Measurements from ENCODE around the gene DLX2.

DLX2 gene

DNA sequence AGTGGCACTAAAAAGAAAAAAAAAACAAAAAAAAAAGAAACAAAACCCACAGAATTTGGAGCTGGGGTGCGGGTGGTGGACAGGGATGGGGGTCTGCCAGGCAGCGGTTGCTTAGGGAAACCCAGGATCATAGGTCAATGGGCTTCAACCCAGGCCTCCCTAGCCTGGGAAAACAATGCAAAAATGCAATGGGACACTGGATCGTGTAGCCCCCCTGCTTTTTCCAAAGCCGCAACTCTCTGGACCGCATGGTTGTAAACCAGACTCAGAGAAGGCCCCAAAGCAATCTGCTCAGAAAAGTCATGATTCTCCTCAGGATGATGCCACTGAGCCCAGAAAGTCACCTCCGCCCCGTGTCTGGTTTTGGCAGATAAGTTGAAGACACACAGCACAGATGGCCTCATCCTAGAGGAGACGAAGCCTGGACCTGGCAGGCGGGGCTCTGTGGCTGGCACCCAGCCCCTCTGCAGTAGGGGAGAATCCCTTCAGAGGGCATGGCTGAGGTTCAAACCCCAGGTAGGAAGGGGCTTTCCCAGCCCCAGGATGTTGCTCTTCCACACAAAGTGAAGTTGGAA lies 5.1 kb downstream of the DLX2 start:
- TF ChIP-seq CTCF (IDR thresholded peaks at IDR 0.05; ENCODE audit: insufficient read depth, low read length, poor library complexity, severe bottlenecking): no peak
- Histone ChIP-seq H3K27me3 (replicated peaks; ENCODE audit: control insufficient read depth, insufficient read depth, low read length) (no peaks in the 10 kb centered on the region; the same call in none of the 2 replicates), H3K4me3 (replicated peaks; ENCODE audit: low read depth, low read length) (no peak overlapping the region), H3K36me3 (ENCODE audit: control insufficient read depth, insufficient read depth, low read length) (no peaks in the 10 kb centered on the region)
- DNase-seq (ENCODE audit: extremely low read depth, insufficient read length): no peak

GRCh38 chr2:172096626-172097547 lies 5.8 kb downstream of the DLX2 start:
- Histone ChIP-seq H3K36me3 (ENCODE audit: control insufficient read depth, insufficient read depth, low read length) (no peaks in the 10 kb centered on the region), H3K27me3 (replicated peaks; ENCODE audit: control insufficient read depth, insufficient read depth, low read length) (no peaks in the 10 kb centered on the region; the same call in none of the 2 replicates), H3K4me3 (replicated peaks; ENCODE audit: low read depth, low read length) (peak overlapping the region; percentile 16)
- TF ChIP-seq CTCF (IDR thresholded peaks at IDR 0.05; ENCODE audit: insufficient read depth, low read length, poor library complexity, severe bottlenecking): no peak
- DNase-seq (ENCODE audit: extremely low read depth, insufficient read length): no peak

DNA sequence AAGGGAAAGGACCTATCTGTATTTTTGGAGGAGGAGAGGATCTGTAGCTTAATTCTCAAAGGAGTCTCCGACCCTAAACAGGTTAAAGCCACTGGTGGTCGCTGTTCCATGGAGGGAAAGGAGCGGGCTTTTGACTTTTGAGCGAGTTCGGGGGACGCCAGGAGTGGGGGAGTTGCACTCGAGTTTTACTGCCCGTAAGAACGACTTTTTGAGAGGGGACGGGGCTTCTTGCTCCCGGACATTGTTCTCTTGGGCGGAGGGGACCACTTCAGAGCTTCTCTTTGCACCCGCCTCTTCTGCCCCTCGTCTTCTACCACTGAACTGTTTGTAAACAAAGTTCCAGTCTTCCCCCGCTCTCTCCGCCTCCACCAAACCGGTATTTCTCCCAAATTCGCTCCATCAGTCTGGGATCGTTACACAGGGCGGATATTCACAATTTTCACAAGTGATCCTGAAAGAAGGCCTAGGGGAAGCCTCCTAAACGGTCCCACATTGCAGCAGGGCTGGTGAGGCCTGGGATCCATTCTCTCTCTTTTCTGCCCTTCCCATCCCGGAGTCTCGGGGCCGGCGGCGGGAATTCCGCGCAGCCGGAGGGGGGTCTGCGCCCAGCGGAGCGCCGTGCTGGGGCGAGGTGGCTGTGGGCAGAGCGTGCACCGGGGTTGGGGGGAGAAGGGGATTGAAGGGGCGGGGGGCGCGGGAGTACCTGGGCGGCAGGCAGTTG lies 6.6 kb downstream of the DLX2 start:
- peak; percentile 36 for TF ChIP-seq CTCF (IDR thresholded peaks at IDR 0.05; ENCODE audit: insufficient read depth, low read length, poor library complexity, severe bottlenecking)
- Histone ChIP-seq H3K27me3 (replicated peaks; ENCODE audit: control insufficient read depth, insufficient read depth, low read length) (no peaks in the 10 kb centered on the region; the same call in none of the 2 replicates), H3K36me3 (ENCODE audit: control insufficient read depth, insufficient read depth, low read length) (no peaks in the 10 kb centered on the region), H3K4me3 (replicated peaks; ENCODE audit: low read depth, low read length) (peak overlapping the region; percentile 74)
- no peak for DNase-seq (ENCODE audit: extremely low read depth, insufficient read length)

DNA sequence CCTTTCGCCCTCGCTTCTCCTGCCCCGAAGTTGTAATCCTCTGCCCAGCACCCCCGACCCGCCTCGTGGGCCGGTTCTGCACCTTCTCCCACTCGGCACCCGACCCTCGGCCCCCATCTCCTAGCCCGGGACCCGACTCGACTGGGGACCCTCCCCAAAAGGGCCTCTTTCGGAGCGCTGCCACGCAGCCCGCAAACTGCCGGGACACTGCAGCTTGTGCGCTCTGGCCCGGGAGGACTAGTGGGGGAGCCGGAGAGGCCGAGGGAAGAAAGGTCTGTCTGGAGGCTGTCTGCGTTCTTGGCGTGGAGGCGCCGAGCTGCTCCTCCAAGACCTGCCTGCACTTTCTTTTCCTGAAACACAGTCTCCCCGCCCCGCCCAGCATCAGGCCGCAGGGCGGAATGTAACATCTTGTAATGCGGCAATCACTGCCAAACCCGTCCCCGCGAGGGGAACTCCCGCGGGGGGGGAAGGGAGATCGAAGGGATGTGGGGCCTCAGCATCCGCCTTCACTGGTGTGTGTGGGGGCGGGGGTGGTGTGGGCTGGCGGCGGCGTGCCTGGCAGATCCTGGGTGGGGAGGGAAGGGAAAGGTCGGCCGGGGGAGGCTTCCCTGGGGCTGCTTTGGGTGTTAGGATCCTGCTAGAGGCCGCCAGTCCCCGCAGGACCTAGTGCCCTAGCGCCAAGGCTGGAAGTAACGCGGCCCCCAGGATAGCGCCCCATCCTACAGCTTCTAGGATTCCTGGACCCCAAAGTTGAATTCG lies 7.4 kb downstream of the DLX2 start:
- peak overlapping the region; percentile 74 for H3K4me3 ChIP-seq (replicated peaks; ENCODE audit: low read depth, low read length)
- no peak for TF ChIP-seq CTCF (IDR thresholded peaks at IDR 0.05; ENCODE audit: insufficient read depth, low read length, poor library complexity, severe bottlenecking)
- DNase-seq (ENCODE audit: extremely low read depth, insufficient read length): peak; percentile 75
- no peaks in the 10 kb centered on the region for H3K36me3 ChIP-seq (ENCODE audit: control insufficient read depth, insufficient read depth, low read length)
- H3K27me3 ChIP-seq (replicated peaks; ENCODE audit: control insufficient read depth, insufficient read depth, low read length): no peaks in the 10 kb centered on the region; the same call in none of the 2 replicates
